CD4-positive, alpha-beta T cell treated with Interleukin-6 at 100 ng/mL for 8 hours (primary cell): Measurements from ENCODE around the gene ZNF783.
"Not testable (repeated sequence)": the region's sequence is repeated elsewhere in the genome, so short reads cannot be mapped to it uniquely, and the experiment has no call there.

Source experiments
- DNase-seq: peaks from one replicate; pipeline ENCODE4 v3.0.0-alpha.2; 2020; ENCODE audit warnings: mixed read lengths, low spot score

The ZNF783 gene

DNA sequence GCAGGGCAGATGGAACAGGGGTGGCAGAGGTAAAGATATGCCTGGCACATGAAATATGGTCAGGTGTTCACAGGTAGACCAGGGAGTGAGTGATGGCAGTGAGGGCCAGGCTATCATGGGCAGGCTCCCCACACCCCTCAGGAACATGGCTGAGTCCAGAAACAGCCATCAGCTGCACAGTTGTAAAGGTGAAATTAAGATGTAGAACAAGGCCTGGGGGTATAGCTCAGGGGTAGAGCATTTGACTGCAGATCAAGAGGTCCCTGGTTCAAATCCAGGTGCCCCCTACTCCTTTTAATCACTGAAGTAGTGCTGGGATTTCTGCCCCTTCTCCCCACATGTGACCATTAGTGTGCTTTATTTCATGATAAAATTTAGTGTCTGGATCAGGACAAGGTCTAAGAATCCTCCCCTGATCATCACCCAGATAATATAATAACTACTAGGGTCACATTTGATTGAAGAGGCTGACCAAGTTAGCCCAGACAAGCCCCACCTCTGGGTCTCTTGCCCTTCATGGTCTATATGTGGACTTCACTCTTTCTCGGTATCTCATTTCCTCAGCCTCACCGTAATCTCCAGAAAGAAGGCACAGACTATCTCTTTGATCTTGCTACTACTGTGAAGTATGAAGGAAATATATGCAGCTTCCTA lies 69.0 kb downstream of the ZNF783 start:
- DNase-seq, result no peak

GRCh38 chr7:149332602-149333320 lies 70.8 kb downstream of the ZNF783 start:
- not testable (repeated sequence) for DNase-seq

- no peak for DNase-seq
Measured at GRCh38 chr7:149333321-149333717, 71.3 kb downstream of the ZNF783 start.

GRCh38 chr7:149334219-149334618 lies 72.2 kb downstream of the ZNF783 start:
- DNase-seq, result no peak
